Measurements from ENCODE around the gene APOA4. TPM values are rescaled to one million over a fixed set of nuclear protein-coding genes. Genes with fewer than 3 reads are reported as not detected.

Gene APOA4
- total and polyA plus RNA-seq, 2 donors: 0.06 TPM; not detected in 1

GRCh38 chr11:116782728-116783127 is 40.4 kb downstream of the APOA4 start:
- no peak for DNase-seq (ENCODE audit: extremely low spot score)
- Histone ChIP-seq H3K27ac (ENCODE audit: low read depth) (no peak overlapping the region), H3K4me3 (ENCODE audit: low read depth, low read length) (no peak overlapping the region), H3K36me3 (ENCODE audit: insufficient read depth) (no peaks in the 10 kb centered on the region), H3K4me1 (ENCODE audit: insufficient read depth) (no peaks in the 10 kb centered on the region)
- WGBS: 89% methylated on average over 4 of the region's 4 CpGs

- no peaks in the 10 kb centered on the region for H3K4me1 ChIP-seq (ENCODE audit: insufficient read depth)
- no peak for DNase-seq (ENCODE audit: extremely low spot score)
- no peak overlapping the region for H3K4me3 ChIP-seq (ENCODE audit: low read depth, low read length)
- WGBS: 97% methylated on average over 4 of the region's 4 CpGs
- H3K36me3 ChIP-seq (ENCODE audit: insufficient read depth): no peaks in the 10 kb centered on the region
- H3K27ac ChIP-seq (ENCODE audit: low read depth): no peak overlapping the region
Measured at GRCh38 chr11:116778556-116778955, 44.5 kb downstream of the APOA4 start.

- H3K4me1 ChIP-seq (ENCODE audit: insufficient read depth): no peaks in the 10 kb centered on the region
- H3K36me3 ChIP-seq (ENCODE audit: insufficient read depth): no peaks in the 10 kb centered on the region
- 79% methylated on average over 7 of the region's 7 CpGs for WGBS
- H3K27ac ChIP-seq (ENCODE audit: low read depth): no peak overlapping the region
- no peak overlapping the region for H3K4me3 ChIP-seq (ENCODE audit: low read depth, low read length)
- no peak for DNase-seq (ENCODE audit: extremely low spot score)
Measured at GRCh38 chr11:116777056-116777455, 46.0 kb downstream of the APOA4 start.

GRCh38 chr11:116776522-116776984 is 46.6 kb downstream of the APOA4 start:
- Histone ChIP-seq H3K27ac (ENCODE audit: low read depth) (no peak overlapping the region), H3K4me1 (ENCODE audit: insufficient read depth) (peaks cover 2% of the 10 kb centered on the region), H3K36me3 (ENCODE audit: insufficient read depth) (no peaks in the 10 kb centered on the region), H3K4me3 (ENCODE audit: low read depth, low read length) (no peak overlapping the region)
- no peak for DNase-seq (ENCODE audit: extremely low spot score)

- WGBS: 92% methylated on average over 5 of the region's 5 CpGs
- H3K4me1 ChIP-seq (ENCODE audit: insufficient read depth): peaks cover 2% of the 10 kb centered on the region
- H3K4me3 ChIP-seq (ENCODE audit: low read depth, low read length): no peak overlapping the region
- no peak overlapping the region for H3K27ac ChIP-seq (ENCODE audit: low read depth)
- no peak for DNase-seq (ENCODE audit: extremely low spot score)
- H3K36me3 ChIP-seq (ENCODE audit: insufficient read depth): no peaks in the 10 kb centered on the region
Measured at GRCh38 chr11:116775975-116776374, 47.1 kb downstream of the APOA4 start.

GRCh38 chr11:116774661-116775060 is 48.4 kb downstream of the APOA4 start:
- 85% methylated on average over 5 of the region's 5 CpGs for WGBS
- H3K27ac ChIP-seq (ENCODE audit: low read depth): no peak overlapping the region
- no peak overlapping the region for H3K4me3 ChIP-seq (ENCODE audit: low read depth, low read length)
- no peaks in the 10 kb centered on the region for H3K36me3 ChIP-seq (ENCODE audit: insufficient read depth)
- H3K4me1 ChIP-seq (ENCODE audit: insufficient read depth): peaks cover 2% of the 10 kb centered on the region
- no peak for DNase-seq (ENCODE audit: extremely low spot score)

GRCh38 chr11:116773203-116774097 is 49.7 kb downstream of the APOA4 start:
- Histone ChIP-seq H3K4me1 (ENCODE audit: insufficient read depth) (peaks cover 2% of the 10 kb centered on the region), H3K36me3 (ENCODE audit: insufficient read depth) (peaks cover 2% of the 10 kb centered on the region), H3K4me3 (ENCODE audit: low read depth, low read length) (peak overlapping the region; percentile 79), H3K27ac (ENCODE audit: low read depth) (no peak overlapping the region)
- WGBS: 6% methylated on average over 25 of the region's 25 CpGs
- no peak for DNase-seq (ENCODE audit: extremely low spot score)

- H3K27ac ChIP-seq (ENCODE audit: low read depth): peak within 1 kb of the TSS; percentile 91
- DNase-seq (ENCODE audit: extremely low spot score): no peak
- under 1% methylated on average over 73 of the region's 73 CpGs for WGBS
- H3K4me1 ChIP-seq (ENCODE audit: insufficient read depth): peaks cover 2% of the 10 kb centered on the region
- peak within 1 kb of the TSS; percentile 79 for H3K4me3 ChIP-seq (ENCODE audit: low read depth, low read length)
- H3K36me3 ChIP-seq (ENCODE audit: insufficient read depth): peaks cover 2% of the 10 kb centered on the region
Measured at GRCh38 chr11:116772443-116773202, 50.5 kb downstream of the APOA4 start, which contains the start of gene BUD13. TSS of gene BUD13 (minus strand) at chr11:116772987. CDS start at chr11:116772964, 23 bp downstream.

- H3K4me3 ChIP-seq (ENCODE audit: low read depth, low read length): peak overlapping the region; percentile 79
- DNase-seq (ENCODE audit: extremely low spot score): no peak
- H3K4me1 ChIP-seq (ENCODE audit: insufficient read depth): peaks cover 2% of the 10 kb centered on the region
- H3K27ac ChIP-seq (ENCODE audit: low read depth): no peak overlapping the region
- H3K36me3 ChIP-seq (ENCODE audit: insufficient read depth): peaks cover 2% of the 10 kb centered on the region
- WGBS: 6% methylated on average over 2 of the region's 2 CpGs
Measured at GRCh38 chr11:116771935-116772334, 51.2 kb downstream of the APOA4 start.

Other genes with a start within 250 kb of the APOA4 start
- gene BUD13, start 50.3 kb downstream of the APOA4 start, total RNA-seq: 13.5 TPM
- 14.4 TPM for gene BUD13, start 50.3 kb downstream of the APOA4 start, polyA plus RNA-seq
- 17.9 TPM for gene ZPR1, start 35.3 kb downstream of the APOA4 start, total RNA-seq
- gene ZPR1, start 35.3 kb downstream of the APOA4 start, polyA plus RNA-seq: 27.4 TPM
- gene APOA5, start 31.4 kb downstream of the APOA4 start, total RNA-seq: not detected
- 0.38 TPM for gene APOA5, start 31.4 kb downstream of the APOA4 start, polyA plus RNA-seq
- not detected for gene APOC3, start 6.6 kb upstream of the APOA4 start, total RNA-seq
- 4.1 TPM for gene APOC3, start 6.6 kb upstream of the APOA4 start, polyA plus RNA-seq
- gene APOA1, start 14.3 kb upstream of the APOA4 start, total RNA-seq: 1.1 TPM
- 5.2 TPM for gene APOA1, start 14.3 kb upstream of the APOA4 start, polyA plus RNA-seq

Measured in urinary bladder (tissue), 4 donors.